ENCODE measurements around the gene CHADL.

DNA sequence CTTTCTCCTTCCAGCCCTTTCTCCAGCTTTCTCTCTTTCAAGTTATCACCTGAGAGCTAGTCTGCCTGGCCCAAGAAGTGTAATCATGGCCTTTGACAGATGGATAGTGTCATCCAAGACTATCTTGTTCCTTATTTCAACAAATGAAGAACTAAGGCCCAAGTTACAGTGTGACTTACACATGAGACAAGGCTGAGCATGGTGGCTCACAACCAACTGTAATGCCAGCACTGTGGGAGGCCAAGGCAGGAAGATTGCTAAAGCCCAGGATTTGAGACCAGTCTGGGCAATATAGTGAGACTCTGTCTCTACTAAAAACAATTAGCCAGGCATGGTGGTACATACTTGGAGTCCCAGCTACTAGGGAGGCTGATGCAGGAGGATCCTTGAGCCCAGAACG is 48.9 kb upstream of the CHADL start:
- TF ChIP-seq, protein P1, sequence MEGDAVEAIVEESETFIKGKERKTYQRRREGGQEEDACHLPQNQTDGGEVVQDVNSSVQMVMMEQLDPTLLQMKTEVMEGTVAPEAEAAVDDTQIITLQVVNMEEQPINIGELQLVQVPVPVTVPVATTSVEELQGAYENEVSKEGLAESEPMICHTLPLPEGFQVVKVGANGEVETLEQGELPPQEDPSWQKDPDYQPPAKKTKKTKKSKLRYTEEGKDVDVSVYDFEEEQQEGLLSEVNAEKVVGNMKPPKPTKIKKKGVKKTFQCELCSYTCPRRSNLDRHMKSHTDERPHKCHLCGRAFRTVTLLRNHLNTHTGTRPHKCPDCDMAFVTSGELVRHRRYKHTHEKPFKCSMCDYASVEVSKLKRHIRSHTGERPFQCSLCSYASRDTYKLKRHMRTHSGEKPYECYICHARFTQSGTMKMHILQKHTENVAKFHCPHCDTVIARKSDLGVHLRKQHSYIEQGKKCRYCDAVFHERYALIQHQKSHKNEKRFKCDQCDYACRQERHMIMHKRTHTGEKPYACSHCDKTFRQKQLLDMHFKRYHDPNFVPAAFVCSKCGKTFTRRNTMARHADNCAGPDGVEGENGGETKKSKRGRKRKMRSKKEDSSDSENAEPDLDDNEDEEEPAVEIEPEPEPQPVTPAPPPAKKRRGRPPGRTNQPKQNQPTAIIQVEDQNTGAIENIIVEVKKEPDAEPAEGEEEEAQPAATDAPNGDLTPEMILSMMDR (IDR thresholded peaks at IDR 0.05) = no peak
- no peak for TF ChIP-seq POLR2A (IDR thresholded peaks at IDR 0.05)
